Measurements from ENCODE around the gene ATP13A2. TPM values are rescaled to one million over a fixed set of nuclear protein-coding genes. Genes with fewer than 3 reads are reported as not detected.

ATP13A2 gene
- total RNA-seq, 1 experiment from 2014 or later = 28.6 TPM

DNA sequence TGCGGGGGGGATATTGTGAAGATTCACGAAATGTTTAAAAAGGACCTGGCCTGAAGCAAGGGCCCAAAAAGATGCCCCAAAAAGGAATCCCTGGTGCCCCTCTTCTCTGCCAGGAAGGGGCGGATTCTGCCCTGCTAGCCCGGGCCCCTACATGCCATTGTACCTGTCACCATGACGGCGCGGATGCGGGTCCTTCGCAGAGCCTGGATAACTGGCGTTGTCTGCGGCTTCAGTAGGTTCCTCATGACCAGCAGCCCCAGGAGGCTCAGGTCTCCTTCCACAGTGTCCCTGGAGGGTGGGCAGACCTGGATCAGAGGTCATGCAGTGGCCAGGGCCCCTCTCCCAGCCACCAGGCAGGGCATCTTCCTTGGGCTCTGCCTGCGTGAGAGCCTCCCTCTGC, 20.2 kb downstream of the ATP13A2 start:
- Histone ChIP-seq H3K36me3 (peaks cover 9% of the 10 kb centered on the region), H3K9me3 (no peaks in the 10 kb centered on the region), H3K27me3 (no peaks in the 10 kb centered on the region), H3K4me3 (no peak overlapping the region)
- DNase-seq = no peak

DNA sequence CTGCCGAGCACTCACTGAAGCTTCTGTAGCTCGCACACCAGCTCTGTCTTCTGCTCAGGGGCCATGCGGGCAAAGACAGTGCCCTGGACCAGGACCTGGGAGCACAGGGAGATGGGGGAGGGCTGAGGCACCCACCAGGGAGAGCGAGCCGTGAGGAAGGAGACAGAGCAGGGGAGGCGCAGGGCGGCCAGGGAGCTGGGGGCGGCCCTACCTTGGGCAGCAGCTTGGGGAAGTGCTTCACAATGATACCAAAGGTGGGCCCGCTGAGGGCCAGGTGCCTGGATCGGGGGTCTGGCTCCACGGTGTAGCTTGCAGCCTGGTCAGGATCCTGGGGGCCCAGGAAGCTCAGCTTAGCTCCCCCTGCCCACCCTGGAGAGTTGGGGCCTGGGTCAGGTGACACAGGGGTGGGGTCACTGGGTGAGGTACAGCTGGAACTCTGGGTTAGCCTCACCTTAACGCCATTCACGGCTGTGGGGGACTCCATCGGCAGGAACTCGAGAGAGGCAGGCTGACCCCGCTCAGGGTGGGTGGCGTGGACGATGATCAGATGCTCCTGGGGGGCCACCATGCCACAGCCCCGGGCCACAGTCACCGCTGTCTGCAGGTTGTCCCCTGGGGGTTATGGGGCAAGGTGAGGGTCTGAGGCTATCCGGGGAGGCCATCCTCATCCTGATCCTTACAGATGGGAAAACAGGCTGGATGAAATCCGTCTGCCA, 21.9 kb downstream of the ATP13A2 start:
- Histone ChIP-seq H3K27me3 (no peaks in the 10 kb centered on the region), H3K9me3 (no peaks in the 10 kb centered on the region), H3K36me3 (peaks cover 11% of the 10 kb centered on the region), H3K4me3 (no peak overlapping the region)
- DNase-seq = no peak

DNA sequence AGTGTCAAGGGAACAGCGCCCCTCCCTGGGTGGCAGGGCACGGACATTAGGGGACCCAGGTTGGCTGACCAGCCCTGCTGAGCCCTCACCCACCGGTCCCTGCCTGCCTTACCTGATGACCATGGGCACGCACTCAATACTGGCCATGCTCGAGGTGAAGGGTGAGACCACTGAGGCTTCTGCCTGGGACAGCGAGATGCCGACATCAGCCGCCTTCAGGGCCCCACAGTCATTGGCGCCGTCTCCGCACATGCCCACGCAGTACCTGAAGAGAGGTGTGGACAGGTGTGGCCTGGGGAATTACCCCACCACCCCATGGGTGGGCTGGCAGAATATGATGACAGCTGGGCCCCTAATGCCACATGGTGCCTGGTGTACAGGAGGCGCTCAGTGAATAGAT, 23.5 kb downstream of the ATP13A2 start:
- no peak for DNase-seq
- H3K36me3 ChIP-seq = peaks cover 16% of the 10 kb centered on the region

DNA sequence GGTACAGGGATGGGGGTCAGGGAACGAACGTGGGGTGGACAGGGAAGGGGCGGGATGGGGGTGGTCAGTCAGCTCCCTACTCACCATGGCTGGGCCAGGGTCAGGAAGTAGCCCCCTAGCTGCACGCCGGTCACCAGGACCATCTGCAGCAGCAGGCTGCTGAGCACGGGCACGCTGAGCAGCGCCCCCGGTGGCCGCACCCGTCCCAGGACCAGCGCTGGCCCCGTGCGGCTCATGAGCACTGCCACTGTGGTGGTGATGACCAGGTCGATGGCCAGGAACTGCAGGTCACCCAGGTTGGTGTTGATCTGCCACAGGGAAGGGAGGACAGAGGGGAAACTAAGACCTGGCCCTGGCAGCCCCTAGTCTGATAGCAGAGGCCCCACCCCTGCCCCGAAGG, 24.8 kb downstream of the ATP13A2 start:
- Histone ChIP-seq H3K27me3 (no peaks in the 10 kb centered on the region), H3K4me3 (no peak overlapping the region), H3K36me3 (peaks cover 16% of the 10 kb centered on the region), H3K9me3 (no peaks in the 10 kb centered on the region)
- DNase-seq = no peak

More for the DNA sequence above, 23.5 kb downstream of the ATP13A2 start:
- H3K9me3 ChIP-seq = no peaks in the 10 kb centered on the region
- H3K27me3 ChIP-seq = no peaks in the 10 kb centered on the region
- H3K4me3 ChIP-seq = no peak overlapping the region

DNA sequence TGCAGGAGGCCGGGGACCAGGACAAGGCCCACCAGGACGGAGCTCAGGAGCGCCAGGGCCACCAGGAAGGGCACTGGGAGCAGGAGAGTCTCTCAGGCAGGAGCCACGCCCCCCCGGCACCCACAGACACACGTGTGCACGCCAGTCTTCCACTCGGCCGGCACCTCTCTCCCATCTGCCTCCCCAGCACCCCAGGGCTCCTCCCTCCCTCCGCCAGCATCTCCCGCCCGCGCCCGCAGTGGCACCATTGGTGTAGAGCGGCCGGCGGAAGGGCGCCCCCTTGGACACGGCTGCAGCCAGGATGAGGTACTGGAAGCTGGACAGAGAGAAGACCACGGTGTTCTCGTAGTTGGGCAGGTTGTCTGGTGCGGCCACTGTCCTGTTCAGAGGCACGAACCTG, 25.2 kb downstream of the ATP13A2 start:
- DNase-seq = no peak
- peaks cover 16% of the 10 kb centered on the region for H3K36me3 ChIP-seq
- H3K27me3 ChIP-seq = no peaks in the 10 kb centered on the region
- H3K9me3 ChIP-seq = no peaks in the 10 kb centered on the region
- H3K4me3 ChIP-seq = no peak overlapping the region

DNA sequence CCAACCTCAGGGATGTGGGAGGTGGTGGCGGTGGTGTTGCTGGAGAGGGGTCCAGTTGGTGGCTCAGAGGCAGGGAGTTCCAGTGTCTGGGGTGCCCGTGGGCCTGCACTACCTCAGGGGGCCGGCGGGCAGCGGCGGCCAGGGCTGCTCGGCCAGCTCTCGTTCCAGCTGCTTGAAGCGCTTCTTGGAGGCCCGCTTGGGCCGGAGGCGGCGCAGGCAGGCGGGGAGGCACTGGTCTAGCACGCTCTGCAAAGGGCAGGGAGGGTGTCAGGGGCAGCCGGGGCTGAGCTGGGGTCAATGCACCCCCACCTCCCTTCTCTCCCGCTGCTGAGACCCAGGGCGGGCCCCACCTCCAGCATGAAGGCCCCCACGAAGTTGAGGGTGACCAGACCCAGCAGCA, 25.6 kb downstream of the ATP13A2 start:
- Histone ChIP-seq H3K36me3 (peaks cover 16% of the 10 kb centered on the region), H3K4me3 (no peak overlapping the region), H3K9me3 (no peaks in the 10 kb centered on the region), H3K27me3 (no peaks in the 10 kb centered on the region)
- no peak for DNase-seq

DNA sequence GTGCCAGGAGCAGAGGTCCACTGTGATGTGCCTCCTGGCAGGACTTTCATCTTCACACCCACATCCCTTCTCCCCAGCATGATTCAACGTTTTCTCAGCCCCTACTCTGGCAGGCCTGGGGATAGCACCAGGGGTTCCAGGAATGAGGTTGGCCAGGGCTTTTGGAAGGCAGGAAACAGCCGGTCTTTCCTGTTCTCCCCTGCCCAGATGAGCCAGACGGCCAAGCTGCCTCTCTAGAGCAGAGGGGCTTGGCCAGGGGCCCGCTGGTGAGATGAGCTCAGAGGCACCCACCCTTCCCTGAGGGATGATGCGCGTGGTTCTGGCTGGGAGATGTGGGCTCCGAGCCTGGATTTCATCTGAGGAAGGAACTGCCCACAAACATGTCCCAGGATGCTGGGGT, 27.0 kb downstream of the ATP13A2 start:
- DNase-seq = peak; percentile 100
- no peaks in the 10 kb centered on the region for H3K27me3 ChIP-seq
- H3K9me3 ChIP-seq = no peaks in the 10 kb centered on the region

DNA sequence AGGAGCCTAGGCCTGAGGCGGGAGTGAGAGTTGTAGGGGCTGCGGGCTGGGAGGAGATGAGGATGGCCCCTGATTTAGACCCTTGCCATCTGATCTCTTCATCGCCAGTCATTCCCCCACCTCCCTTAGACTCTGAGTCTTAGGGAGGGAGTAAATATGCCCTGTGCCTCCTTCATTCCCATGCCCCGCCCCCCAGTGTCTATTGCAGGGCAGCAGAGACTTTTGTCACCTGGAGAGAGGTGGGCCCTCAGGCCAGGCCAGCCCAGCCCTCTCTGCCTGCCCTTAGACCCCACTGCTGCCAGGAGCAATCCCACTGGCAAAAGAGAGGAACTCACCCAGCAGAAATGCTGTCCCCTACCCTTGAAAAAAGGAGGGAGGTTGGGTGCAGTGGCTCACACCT, 28.1 kb downstream of the ATP13A2 start:
- no peaks in the 10 kb centered on the region for H3K9me3 ChIP-seq
- peaks cover 22% of the 10 kb centered on the region for H3K36me3 ChIP-seq
- no peak overlapping the region for H3K4me3 ChIP-seq
- H3K27me3 ChIP-seq = no peaks in the 10 kb centered on the region
- DNase-seq = no peak

More for the DNA sequence above, 27.0 kb downstream of the ATP13A2 start:
- Histone ChIP-seq H3K36me3 (peaks cover 16% of the 10 kb centered on the region), H3K4me3 (no peak overlapping the region)

DNA sequence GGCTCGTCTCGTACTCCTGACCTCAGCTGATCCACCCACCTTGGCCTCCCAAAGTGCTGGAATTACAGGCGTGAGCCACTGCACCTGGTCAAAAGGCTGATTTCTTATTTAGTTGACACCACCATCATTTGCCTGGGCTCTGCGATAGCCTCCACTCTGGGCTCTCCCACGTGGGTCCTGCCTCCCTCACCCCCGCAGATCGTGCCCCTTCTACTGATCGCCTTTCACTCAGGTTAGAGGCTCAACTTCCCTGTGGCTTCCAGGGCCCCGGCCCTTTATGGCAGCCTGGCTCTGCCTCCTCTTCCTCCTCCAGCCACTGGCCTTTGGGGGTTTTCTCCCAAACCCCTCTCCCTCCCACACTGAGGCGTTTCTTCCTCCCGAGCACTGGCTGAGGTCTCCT, 28.8 kb downstream of the ATP13A2 start:
- Histone ChIP-seq H3K9me3 (no peaks in the 10 kb centered on the region), H3K4me3 (no peak overlapping the region), H3K27me3 (no peaks in the 10 kb centered on the region), H3K36me3 (peaks cover 25% of the 10 kb centered on the region)
- DNase-seq = no peak

DNA sequence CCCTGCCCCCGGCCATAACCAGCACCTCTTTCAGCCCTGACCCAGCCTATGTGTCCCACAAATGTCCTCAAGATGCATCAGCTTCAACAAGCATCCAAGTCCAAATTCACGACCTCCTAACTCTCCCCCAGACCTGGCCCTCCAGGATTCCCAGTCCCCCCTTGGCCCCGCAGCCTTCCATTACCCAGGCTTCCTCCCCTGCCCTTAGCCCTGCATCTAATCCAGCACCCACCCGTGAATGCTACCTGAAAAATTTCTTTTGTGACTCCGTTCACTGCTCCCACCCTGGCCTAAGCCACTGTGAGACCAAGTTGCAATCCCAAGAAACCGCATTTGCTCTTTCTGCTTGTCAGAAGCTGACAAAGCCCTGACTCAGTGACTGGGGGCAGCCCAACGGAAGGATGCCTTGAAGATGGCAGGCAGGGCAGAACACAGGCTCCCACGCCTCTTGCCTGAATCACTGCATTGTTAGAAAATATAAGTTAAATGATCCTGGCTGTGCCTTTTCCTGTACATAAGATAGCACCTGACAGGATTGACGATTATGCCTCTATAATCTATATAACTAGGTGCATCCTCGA, 30.4 kb downstream of the ATP13A2 start:
- Histone ChIP-seq H3K9me3 (no peaks in the 10 kb centered on the region), H3K4me3 (peak overlapping the region; percentile 75), H3K36me3 (peaks cover 37% of the 10 kb centered on the region), H3K27me3 (no peaks in the 10 kb centered on the region)
- DNase-seq = peak; percentile 93

DNA sequence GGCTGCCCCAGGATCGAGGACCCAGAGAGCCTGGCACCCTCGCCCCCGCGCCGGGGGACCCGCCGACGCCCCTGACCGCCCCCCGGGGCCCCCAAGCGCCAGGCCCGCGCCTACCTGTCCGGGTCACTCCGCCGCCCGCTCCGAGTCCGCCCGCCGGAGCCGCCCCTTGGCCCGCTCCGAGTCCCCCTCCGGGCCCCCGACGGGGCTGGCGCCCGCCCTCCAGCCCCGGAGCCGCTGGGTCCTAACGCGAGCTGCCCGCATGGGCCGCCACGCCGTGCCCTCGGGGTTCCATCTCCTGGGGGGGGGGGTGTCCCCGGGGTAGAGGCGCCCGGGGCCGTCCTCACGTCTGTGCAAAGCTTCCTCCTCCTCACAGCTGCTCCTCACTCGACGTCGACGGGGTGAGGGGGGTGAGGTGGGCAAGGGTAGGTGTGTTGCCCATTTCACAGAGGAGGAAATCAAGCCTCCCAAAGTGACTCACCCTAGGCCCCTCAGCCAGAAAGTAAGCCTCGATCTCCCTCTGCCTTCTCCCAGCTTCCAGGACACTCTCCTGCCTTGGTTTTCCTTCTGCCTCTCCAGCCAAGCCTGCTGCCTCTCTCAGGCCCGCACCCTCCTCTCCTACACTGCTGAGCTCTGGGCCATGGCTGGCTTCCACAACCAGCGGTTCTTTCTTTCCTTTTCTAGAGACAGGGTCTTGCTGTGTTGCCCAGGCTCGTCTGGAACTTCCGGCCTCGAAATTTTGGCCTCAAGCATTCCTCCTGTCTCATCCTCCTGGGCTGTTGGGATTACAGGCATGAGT, 31.1 kb downstream of the ATP13A2 start, which contains the start of gene MFAP2:
Gene MFAP2, minus strand, starts transcription at position 148 of the 796 bp plus-strand sequence. CDS start 2,347 bp downstream, outside the sequence.
- Histone ChIP-seq H3K27me3 (no peaks in the 10 kb centered on the region), H3K4me3 (peak within 1 kb of the TSS; percentile 75), H3K36me3 (peaks cover 44% of the 10 kb centered on the region), H3K9me3 (no peaks in the 10 kb centered on the region)
- peak; percentile 70 for DNase-seq

DNA sequence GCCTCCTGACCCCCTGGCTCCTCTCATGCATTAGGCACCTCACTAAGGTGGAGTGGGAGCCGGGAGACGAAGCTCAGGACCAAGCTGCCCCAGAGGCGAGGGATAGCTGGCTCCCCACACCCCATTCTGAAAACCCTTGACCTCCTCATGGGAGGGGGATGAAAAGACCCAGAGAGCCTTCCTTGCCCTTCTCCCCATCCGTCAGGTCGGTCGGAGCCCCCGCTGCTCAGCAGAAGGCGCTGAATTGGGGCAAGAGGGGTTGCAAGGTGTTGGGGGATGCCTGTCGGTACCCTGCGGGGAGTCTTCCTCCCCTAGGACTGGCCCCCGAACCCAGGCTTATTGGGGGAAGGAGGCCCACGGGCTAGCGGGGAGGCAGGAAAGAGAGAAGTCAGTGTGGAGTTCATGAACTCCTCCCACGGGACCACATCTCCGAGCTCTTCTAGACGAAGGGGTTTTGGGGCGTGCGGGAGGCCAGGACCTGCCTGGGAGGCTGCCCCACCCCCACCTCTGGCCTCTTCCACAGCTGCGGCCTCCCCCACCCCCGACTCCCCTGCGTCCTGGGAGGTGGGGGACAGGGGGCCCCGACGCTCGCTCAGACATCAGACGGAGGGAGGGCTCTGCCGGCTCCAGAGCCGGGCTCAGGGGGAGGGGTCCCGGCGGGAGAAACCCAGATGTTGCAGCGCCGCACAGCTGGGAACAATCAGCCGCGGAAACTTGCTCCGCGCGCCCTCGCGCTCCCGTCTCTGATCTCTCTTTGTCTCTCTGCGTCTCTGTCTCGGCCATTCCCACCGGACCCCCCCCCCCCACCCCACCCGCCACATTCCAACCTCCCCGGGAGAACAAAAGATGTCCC, 32.0 kb downstream of the ATP13A2 start:
- Histone ChIP-seq H3K9me3 (no peaks in the 10 kb centered on the region), H3K4me3 (peak overlapping the region; percentile 75), H3K27me3 (no peaks in the 10 kb centered on the region), H3K36me3 (peaks cover 50% of the 10 kb centered on the region)
- peak; percentile 53 for DNase-seq

DNA sequence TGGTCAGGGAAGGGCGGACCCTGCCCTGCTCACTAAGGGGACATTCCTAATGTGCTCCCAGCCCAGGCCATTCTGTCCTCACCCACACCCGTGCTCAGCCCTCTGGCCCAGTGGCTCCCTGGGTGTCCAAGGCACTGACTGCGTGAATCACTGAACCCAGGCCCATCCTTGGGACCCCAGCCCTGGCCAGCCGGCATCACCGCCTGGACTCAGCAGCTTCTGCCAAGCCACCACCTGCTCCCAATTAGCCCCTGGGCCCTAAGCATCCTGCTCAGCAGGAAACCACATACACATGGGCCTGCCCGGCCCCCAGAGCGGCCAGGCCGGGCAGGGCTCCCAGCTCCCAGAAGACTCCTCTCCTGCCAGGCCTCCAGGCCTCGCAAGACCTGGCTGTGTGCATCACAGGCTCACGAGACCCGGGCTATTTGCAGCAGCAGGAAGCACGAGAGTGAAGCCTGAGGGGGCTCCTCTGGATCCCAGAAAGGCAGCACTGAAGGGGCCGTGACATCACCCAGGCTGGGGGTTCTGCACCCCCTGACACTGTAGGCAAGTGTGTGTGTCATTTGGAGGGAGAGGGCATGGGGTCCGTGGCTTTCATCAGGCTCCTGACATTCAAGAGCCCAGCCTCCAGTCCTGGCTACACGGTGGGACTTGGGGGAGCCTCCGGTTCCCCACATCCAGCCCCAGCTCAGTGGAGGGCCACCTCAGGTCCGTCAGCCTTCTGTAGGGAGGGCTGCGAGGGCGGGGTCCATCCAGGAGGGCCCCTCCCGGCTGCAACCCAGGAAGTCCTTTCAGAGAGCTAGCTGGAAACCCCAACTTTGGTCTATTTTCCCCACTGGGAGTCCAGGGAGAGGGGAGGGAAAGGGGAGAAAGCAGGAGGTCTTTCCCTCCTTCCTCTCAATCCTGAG, 32.9 kb downstream of the ATP13A2 start:
- H3K4me3 ChIP-seq = peak overlapping the region; percentile 75
- H3K27me3 ChIP-seq = no peaks in the 10 kb centered on the region
- H3K36me3 ChIP-seq = peaks cover 49% of the 10 kb centered on the region
- no peaks in the 10 kb centered on the region for H3K9me3 ChIP-seq
- DNase-seq = peak; percentile 93

DNA sequence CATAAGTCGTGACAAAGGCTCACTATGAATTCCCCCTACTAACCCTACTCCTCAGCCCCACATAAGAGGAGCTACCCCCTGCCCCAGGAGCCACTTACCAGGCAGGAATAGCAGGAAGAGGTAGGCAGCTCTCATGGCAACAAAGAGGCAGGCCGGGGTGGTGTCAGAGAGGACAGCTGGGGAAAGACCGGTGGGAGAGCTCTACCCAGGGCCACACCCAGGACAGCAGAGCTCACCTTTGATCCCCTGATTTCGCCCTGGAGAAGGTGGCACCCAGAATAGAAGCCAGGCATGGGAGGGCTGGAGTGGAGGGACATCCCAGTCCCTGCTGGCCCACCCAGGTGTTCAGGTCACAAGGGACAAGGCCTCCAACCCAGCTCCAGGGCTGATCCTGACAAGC, 33.6 kb downstream of the ATP13A2 start:
- Histone ChIP-seq H3K36me3 (peaks cover 48% of the 10 kb centered on the region), H3K9me3 (no peaks in the 10 kb centered on the region), H3K4me3 (peak overlapping the region; percentile 75), H3K27me3 (no peaks in the 10 kb centered on the region)
- DNase-seq = no peak

DNA sequence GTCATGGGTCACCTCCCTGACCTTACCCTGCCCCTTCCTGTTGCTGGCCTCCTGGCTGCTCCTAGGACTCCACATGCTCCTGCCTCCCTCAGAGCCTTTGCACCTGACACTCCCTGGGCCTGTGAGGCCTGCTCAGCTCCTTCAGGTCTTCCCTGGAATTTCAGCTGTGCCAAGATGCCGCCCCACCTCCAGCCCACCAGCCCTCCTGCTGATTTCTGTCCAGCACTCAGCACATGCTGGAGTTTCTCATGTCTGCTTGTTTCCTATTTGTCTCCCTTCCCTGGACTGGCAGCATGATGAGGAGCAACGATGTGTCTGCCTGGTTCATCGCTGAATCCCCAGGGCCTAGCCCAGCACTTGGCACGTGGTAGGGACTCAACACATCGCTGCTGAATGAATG, 34.4 kb downstream of the ATP13A2 start:
- DNase-seq = no peak
- H3K9me3 ChIP-seq = no peaks in the 10 kb centered on the region
- H3K4me3 ChIP-seq = no peak overlapping the region
- H3K36me3 ChIP-seq = peaks cover 48% of the 10 kb centered on the region
- H3K27me3 ChIP-seq = no peaks in the 10 kb centered on the region

DNA sequence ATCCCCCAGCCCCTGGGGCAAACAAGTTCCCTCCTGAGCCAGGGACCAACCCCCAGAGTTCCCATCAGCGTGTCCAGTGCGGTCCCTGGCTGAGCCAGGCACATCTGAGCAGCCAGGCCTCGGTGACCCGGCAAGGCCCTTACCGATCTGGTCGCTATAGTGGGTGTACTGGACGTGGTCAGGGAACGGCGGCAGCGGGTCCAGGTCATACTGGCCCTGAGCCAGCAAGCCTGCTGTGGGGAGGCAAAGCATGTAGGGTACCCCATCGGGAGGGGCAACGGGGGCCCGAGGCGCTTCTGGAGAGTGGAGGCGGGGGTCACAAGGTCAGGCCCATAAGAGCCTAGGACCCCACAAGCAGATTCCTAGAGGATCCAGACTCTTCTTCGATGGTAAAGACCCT, 34.8 kb downstream of the ATP13A2 start:
- Histone ChIP-seq H3K27me3 (no peaks in the 10 kb centered on the region), H3K4me3 (no peak overlapping the region), H3K36me3 (peaks cover 48% of the 10 kb centered on the region), H3K9me3 (no peaks in the 10 kb centered on the region)
- DNase-seq = no peak

Data from MG63 (cell line).